Natural killer cell (primary cell): ENCODE measurements around the gene OR2V1. TPM values are rescaled to one million over a fixed set of nuclear protein-coding genes. Genes with fewer than 3 reads are reported as not detected.
"Not testable (repeated sequence)": the region's sequence is repeated elsewhere in the genome, so short reads cannot be mapped to it uniquely, and the experiment has no call there.

Experiments used
- ATAC-seq, 3 donors: fragments of 150-1000 bp in 2 of 3; fragments of 200-7000 bp in 1 of 3; cut with Tn5 transposase; 1 replicate in 1 of 3; 2 replicates in 2 of 3; pipeline ENCODE4 v1.10.0; 2021; ENCODE audit warnings: mild to moderate bottlenecking in 2 of 3, moderate library complexity in 2 of 3
- DNase-seq, 2 donors: peaks; one replicate each; pipeline versions ENCODE4 v3.0.0 to v3.0.0-alpha.2; 2013 to 2021; ENCODE audit warnings: mixed read lengths in 1 of 2
- H3K27ac ChIP-seq: one replicate; pipeline ENCODE4 v1.5.1; 2013; ENCODE audit warnings: mild to moderate bottlenecking, low read length
- H3K27me3 ChIP-seq: one replicate; pipeline ENCODE4 v1.6.1; 2013; ENCODE audit warnings: low read length; ENCODE audit not compliant: control insufficient read depth, insufficient read depth
- H3K36me3 ChIP-seq: one replicate; pipeline ENCODE4 v1.6.1; 2013; ENCODE audit warnings: low read length; ENCODE audit not compliant: control insufficient read depth, insufficient read depth
- H3K4me1 ChIP-seq: one replicate; pipeline ENCODE4 v1.6.1; 2013; ENCODE audit warnings: low read length; ENCODE audit not compliant: control insufficient read depth, insufficient read depth
- H3K4me3 ChIP-seq: one replicate; pipeline ENCODE4 v1.5.1; 2013; ENCODE audit warnings: low read length
- H3K9me3 ChIP-seq: one replicate; pipeline ENCODE4 v1.6.1; 2013; ENCODE audit warnings: low read length; ENCODE audit not compliant: control insufficient read depth, insufficient read depth
- H3K27ac Mint-ChIP-seq, 2 donors: one replicate each; pipeline ENCODE4 v1.8.0; 2022; ENCODE audit warnings: mild to moderate bottlenecking in 2 of 2, mixed read lengths in 2 of 2, moderate library complexity in 1 of 2
- H3K27me3 Mint-ChIP-seq, 2 donors: one replicate each; pipeline ENCODE4 v1.8.0; 2022; ENCODE audit warnings: low read depth in 2 of 2, mixed read lengths in 2 of 2
- H3K36me3 Mint-ChIP-seq: one replicate; pipeline ENCODE4 v1.8.0; 2022; ENCODE audit warnings: mixed read lengths
- H3K4me1 Mint-ChIP-seq, 2 donors: one replicate each; pipeline ENCODE4 v1.8.0; 2022; ENCODE audit warnings: mixed read lengths in 2 of 2
- H3K4me3 Mint-ChIP-seq: one replicate; pipeline ENCODE4 v1.8.0; 2022; ENCODE audit warnings: mild to moderate bottlenecking, moderate library complexity, mixed read lengths
- H3K9me3 Mint-ChIP-seq, 2 donors: one replicate each; pipeline ENCODE4 v1.8.0; 2022; ENCODE audit warnings: mixed read lengths in 2 of 2
- WGBS: methylation state at CpG from one replicate; pipeline ENCODE4 v1.1.7; 2013; ENCODE audit warnings: missing lambda C conversion rate; ENCODE audit not compliant: insufficient coverage; 5-methylcytosine and 5-hydroxymethylcytosine counted together
- intact Hi-C: fragments of 100-400 bp; cut with micrococcal nuclease; formaldehyde crosslinking; loops from one replicate; pipeline ENCODE4 v1.14.2; 2022
- total RNA-seq, 4 donors: library from RNA; stranded (reverse); fragments of 120-200 nt in 1 of 4; gene quantifications; one replicate each; pipeline versions ENCODE4 v1.2.3 to v1.2.4, GENCODE V29; 2013 to 2022
- TF ChIP-seq, protein P1 (sequence below): fragments of 200-600 bp; IDR thresholded peaks from one replicate; pipeline ENCODE4 v1.8.0; 2022; ENCODE audit warnings: antibody characterized with exemption

OR2V1 gene
- total RNA-seq, 3 donors from 2014 or later (not counting 1 experiment from before 2014, with no cell fraction given) = not detected

- not testable (repeated sequence) for H3K9me3 Mint-ChIP-seq
- peaks cover 14% of the 10 kb centered on the region for H3K27me3 ChIP-seq
Measured at GRCh38 chr5:181096721-181097382, 34.1 kb downstream of the OR2V1 start.

DNA sequence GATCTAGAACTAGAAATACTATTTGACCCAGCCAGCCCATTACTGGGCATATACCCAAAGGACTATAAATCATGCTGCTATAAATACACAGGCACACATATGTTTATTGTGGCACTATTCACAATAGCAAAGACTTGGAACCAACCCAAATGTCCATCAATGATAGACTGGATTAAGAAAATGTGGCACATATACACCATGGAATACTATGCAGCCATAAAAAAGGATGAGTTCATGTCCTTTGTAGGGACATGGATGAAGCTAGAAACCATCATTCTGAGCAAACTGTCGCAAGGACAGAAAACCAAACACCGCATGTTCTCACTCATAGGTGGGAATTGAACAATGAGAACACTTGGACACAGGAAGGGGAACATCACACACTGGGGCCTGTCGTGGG is 35.8 kb downstream of the OR2V1 start:
- H3K27ac Mint-ChIP-seq, H3K27ac ChIP-seq, H3K9me3 ChIP-seq, H3K36me3 Mint-ChIP-seq, H3K9me3 Mint-ChIP-seq, ATAC-seq, H3K4me1 Mint-ChIP-seq, H3K4me1 ChIP-seq, DNase-seq, H3K4me3 Mint-ChIP-seq, H3K4me3 ChIP-seq, intact Hi-C loops, H3K36me3 ChIP-seq: not testable (repeated sequence)
- peaks cover 26 to 29% of the 10 kb centered on the region in 2 donors for H3K27me3 Mint-ChIP-seq
- no CpG with 5 or more reads among the region's 3 CpGs for WGBS
- H3K27me3 ChIP-seq = peaks cover 12% of the 10 kb centered on the region

More at GRCh38 chr5:181096721-181097382, 34.1 kb downstream of the OR2V1 start:
- H3K27ac ChIP-seq, ATAC-seq, H3K36me3 Mint-ChIP-seq, DNase-seq, H3K9me3 ChIP-seq, H3K4me3 Mint-ChIP-seq, H3K36me3 ChIP-seq, H3K4me1 Mint-ChIP-seq, H3K4me1 ChIP-seq, H3K27ac Mint-ChIP-seq, intact Hi-C loops, H3K4me3 ChIP-seq: not testable (repeated sequence)
- WGBS = no CpG with 5 or more reads among the region's 26 CpGs
- peaks cover 28 to 29% of the 10 kb centered on the region in 2 donors for H3K27me3 Mint-ChIP-seq

- no peak overlapping the region for H3K27ac Mint-ChIP-seq
- Histone ChIP-seq H3K36me3 (no peaks in the 10 kb centered on the region), H3K4me3 (no peak overlapping the region), H3K4me1 (no peaks in the 10 kb centered on the region), H3K27me3 (no peaks in the 10 kb centered on the region), H3K9me3 (no peaks in the 10 kb centered on the region), H3K27ac (no peak overlapping the region)
- 69% methylated on average over 7 of the region's 7 CpGs for WGBS
- intact Hi-C loops = no loop called here
- H3K27me3 Mint-ChIP-seq = peaks cover 14 to 15% of the 10 kb centered on the region in 2 donors
- TF ChIP-seq, protein P1, sequence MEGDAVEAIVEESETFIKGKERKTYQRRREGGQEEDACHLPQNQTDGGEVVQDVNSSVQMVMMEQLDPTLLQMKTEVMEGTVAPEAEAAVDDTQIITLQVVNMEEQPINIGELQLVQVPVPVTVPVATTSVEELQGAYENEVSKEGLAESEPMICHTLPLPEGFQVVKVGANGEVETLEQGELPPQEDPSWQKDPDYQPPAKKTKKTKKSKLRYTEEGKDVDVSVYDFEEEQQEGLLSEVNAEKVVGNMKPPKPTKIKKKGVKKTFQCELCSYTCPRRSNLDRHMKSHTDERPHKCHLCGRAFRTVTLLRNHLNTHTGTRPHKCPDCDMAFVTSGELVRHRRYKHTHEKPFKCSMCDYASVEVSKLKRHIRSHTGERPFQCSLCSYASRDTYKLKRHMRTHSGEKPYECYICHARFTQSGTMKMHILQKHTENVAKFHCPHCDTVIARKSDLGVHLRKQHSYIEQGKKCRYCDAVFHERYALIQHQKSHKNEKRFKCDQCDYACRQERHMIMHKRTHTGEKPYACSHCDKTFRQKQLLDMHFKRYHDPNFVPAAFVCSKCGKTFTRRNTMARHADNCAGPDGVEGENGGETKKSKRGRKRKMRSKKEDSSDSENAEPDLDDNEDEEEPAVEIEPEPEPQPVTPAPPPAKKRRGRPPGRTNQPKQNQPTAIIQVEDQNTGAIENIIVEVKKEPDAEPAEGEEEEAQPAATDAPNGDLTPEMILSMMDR = no peak
- no peak overlapping the region for H3K4me3 Mint-ChIP-seq
- no peaks in the 10 kb centered on the region for H3K4me1 Mint-ChIP-seq
- DNase-seq (no peak), ATAC-seq (no peak)
- no peaks in the 10 kb centered on the region for H3K9me3 Mint-ChIP-seq
- no peaks in the 10 kb centered on the region for H3K36me3 Mint-ChIP-seq
Measured at GRCh38 chr5:181092428-181092827, 38.5 kb downstream of the OR2V1 start.

DNA sequence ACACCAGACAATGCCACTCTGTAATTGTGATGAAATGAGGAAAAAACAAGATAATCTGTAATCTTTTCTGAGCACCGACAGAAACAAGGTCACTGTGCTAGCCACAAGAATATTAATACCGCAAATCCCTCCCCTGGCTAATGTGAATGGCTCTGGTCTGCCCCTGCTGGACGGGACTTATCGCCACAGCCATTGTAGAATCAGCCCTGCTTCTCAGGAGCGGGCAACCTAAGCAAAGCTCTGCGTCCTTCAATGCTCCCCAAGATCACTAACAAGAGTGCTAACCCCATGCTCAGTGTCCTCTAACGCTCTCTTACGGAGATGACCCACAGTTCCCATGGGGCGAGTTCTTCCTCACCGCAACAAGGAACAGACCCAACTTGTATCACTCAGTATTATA is 42.7 kb downstream of the OR2V1 start:
- Histone ChIP-seq H3K9me3 (no peaks in the 10 kb centered on the region), H3K4me1 (no peaks in the 10 kb centered on the region), H3K27ac (no peak overlapping the region), H3K4me3 (no peak overlapping the region), H3K36me3 (no peaks in the 10 kb centered on the region), H3K27me3 (peaks cover 7% of the 10 kb centered on the region)
- WGBS = 70% methylated on average over 8 of the region's 10 CpGs
- no peak overlapping the region for H3K27ac Mint-ChIP-seq
- peak in 2 of 3 donors; percentile 32 to 38 for ATAC-seq
- H3K36me3 Mint-ChIP-seq = no peaks in the 10 kb centered on the region
- peaks cover 30 to 36% of the 10 kb centered on the region in 2 donors for H3K27me3 Mint-ChIP-seq
- H3K4me1 Mint-ChIP-seq = no peaks in the 10 kb centered on the region
- DNase-seq = peak in 1 of 2 donors; percentile 23
- intact Hi-C loops = no loop called here
- TF ChIP-seq, protein P1 = no peak
- H3K4me3 Mint-ChIP-seq = no peak overlapping the region
- H3K9me3 Mint-ChIP-seq = no peaks in the 10 kb centered on the region
